HG03097 (cell line): Measurements from ENCODE around the gene CRTC1.
A peak's percentile ranks its signal among the peaks of the same experiment; 100 is the strongest.
"Not testable (repeated sequence)": the region's sequence is repeated elsewhere in the genome, so short reads cannot be mapped to it uniquely, and the experiment has no call there.

ENCODE experiments used
- ATAC-seq: cut with Tn5 transposase; IDR thresholded peaks from one replicate; pipeline ENCODE4 v1.9.1; 2021; ENCODE audit not compliant: unreplicated experiment, low FRiP score

The CRTC1 gene

DNA sequence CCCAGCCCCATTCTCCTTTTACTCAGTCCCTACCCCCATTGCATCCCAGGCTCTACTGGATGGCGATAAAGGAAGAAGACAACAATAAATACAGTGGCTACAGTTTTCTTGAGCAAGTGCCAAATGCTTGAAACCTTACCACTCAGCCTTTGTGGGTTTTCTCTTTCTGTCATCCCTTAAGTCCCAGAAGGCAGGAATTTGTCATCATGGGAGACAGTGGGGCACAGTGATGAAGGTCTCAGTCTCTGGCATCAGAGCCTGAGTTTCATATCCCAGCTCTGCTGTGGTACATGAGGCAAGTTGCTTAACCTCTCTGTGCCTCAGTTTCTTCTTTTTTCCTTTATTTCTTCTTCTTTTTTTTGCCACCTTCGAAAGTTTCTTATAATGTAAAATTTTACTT lies 112.8 kb downstream of the CRTC1 start:
- no peak for ATAC-seq

DNA sequence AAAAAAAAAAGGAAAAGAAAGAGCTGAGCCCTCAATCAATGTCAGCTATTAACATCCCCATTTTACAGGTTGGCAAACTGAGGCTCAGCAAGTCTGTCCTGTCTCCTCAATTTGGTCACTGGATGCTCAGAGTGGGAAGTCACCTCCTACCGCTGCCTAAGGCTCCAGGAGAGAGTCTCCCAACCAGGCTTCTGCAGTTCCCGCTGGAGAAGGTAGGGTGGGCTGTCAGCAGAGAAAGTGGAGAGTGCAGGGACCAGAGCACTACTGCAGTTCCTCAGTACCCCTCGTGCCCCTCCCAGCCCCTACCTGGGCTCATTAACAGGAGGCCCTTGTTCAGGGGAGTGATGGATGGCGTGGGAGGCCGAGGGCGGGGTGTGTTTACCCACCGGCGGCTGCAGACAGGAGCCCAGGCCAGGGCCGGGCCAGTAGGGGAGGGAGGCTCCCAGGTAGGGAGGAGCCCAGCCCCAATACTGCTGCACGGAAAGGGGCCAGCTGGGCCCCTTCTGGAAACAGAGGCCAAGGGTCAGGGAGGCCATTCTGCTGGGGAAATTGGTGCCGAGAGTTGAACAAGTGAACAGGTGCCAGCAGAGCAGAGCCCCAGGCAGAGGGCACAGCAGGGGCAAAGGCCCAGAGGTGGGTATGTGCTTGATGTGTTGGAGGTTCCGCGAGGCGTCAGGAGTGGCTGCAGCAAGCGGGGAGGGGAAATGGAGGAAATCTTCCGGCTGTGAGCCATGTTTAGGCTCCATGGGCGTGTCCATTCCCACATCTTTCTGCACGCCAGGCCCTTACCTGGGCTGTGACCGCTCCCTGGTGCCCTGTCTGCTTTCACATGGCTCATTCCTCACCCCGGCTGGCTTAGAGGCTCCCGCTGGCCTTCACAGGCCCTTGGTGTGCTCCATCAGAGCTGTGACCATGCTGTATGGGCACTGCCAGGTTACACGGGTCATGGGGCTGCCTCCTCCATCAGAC lies 115.2 kb downstream of the CRTC1 start:
- no peak for ATAC-seq

GRCh38 chr19:18799389-18799970 lies 116.0 kb downstream of the CRTC1 start:
- ATAC-seq: no peak

- ATAC-seq: no peak
Measured at GRCh38 chr19:18800079-18800478, 116.6 kb downstream of the CRTC1 start.

DNA sequence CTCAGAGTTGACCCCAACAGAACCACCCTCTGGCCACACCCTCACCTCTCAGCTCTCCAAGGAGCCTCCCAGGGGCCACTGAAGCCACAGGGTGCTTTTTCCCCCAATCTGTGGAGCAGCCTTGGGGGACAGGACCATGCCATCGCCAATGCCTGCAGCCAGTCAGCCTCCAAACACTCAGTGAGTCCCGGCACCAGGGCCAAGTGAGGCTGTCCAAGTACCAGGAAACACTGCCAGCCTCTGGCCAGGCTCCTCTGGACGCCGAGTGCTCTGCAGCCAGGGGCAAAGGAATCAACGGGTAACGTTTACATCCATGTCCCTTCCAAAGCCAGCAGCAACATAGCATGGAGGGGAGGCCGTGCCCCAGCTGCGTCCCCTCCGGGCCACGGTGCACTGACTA lies 117.2 kb downstream of the CRTC1 start:
- no peak for ATAC-seq

GRCh38 chr19:18802354-18802753 lies 118.9 kb downstream of the CRTC1 start:
- no peak for ATAC-seq

DNA sequence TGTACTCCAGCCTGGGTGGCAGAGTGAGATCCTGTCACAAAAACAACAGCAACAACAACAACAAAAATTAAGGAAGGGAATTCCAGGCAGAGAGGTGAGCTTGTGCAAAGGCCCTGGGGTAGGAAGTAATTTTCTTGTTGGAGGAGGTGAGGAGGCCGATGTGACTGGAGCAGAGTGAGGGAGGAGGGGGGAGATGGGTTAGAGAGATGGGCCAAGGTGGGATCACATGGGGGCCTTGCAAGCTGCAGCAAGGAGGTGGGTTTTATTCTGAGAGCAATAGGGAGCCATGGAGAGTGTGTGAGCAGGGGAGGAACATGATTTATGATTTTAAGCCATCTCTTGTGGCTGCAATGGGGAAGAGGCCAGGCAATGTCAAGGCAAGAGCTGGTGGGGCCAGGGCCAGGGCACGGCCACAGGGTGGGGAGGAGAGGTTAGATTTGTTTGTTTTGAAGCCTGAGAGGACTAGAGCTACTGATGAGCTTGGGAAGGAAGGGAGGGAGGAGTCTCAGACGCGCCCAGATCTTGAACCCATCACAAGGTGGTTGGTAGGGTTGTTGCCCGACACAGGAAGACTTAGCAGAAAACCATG lies 120.2 kb downstream of the CRTC1 start:
- ATAC-seq: no peak

GRCh38 chr19:18804139-18804601 lies 120.7 kb downstream of the CRTC1 start:
- ATAC-seq: no peak

DNA sequence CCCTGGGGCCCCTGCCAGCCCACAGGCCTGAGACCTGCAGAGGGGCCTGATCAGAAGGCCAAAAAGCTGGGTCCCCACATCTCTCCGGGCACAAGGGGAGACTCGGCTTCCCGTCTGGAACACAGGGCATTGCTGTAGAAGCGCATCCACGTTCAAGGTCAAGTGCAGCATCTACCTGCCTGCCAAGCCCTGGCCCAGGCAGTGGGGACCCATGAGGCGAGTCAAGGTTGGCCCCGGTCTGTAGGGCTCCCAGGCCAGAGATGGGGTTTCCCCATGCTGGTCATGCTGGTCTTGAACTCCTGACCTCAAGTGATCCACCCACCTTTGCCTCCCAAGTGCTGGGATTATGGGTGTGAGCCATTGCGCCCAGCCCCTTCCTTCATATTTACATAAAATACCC lies 121.2 kb downstream of the CRTC1 start:
- no peak for ATAC-seq

DNA sequence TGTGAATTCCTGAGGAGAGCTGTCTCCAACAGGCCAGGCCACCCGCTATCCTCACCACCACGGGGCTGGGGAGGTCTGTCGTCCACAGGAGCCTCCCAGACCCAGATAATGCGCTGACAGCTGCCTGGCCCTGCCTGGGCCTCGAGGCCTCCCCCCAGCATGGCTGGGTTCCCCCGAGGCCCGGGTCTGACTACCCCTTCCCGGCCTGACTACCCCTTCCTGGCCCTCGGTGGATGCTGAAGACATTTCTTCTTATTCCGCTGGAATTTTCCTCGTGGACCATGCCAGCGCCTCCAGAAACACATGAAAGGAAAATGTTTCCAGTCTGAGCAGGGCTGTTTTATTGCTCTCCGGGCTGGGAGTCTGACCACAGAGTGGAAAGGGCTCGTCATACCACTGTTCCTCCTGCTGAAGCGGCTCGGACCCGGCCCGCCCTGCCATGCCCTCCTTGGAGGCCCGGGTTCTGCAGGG lies 124.4 kb downstream of the CRTC1 start:
- ATAC-seq: no peak

- no peak for ATAC-seq
Measured at GRCh38 chr19:18809149-18809868, 125.8 kb downstream of the CRTC1 start.

- not testable (repeated sequence) for ATAC-seq
Measured at GRCh38 chr19:18811638-18812037, 128.2 kb downstream of the CRTC1 start.

DNA sequence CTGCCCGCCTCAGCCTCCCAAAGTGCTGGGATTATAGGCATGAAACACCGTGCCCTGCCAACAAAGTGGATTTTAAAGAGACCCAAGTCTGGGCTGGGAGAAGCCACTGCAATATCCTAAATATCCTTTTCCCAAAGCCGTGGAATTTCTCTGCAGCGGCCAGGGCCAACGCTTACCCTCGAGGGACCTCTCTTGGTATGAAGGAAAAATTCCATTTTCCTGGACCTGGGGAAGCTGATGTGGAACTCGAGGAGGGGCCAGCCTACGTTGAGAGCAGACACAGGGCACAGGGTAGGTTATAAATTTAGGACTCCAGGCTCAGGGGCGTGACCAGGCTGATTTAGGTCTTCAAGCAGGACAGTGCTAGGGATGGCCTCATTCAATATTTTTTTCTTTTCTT lies 130.6 kb downstream of the CRTC1 start:
- no peak for ATAC-seq

DNA sequence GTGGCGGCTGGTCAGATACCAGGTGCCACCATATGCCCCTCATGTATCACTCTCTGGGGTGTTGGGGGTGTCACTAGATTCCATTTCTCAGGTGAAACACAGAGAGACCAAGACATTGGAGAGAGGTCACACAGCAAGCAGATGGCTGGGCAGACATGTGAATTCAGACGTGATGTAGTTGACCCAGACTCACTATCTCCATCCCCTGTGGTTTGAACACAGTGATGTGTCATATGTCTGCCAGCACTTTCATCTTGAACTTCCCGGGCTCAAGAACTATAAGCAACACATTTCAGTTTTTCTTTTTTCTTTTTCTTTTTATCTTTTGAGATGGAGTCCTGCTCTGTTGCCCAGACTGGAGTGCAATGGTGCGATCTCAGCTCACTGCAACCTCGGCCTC lies 132.2 kb downstream of the CRTC1 start:
- ATAC-seq: no peak

GRCh38 chr19:18816645-18817044 lies 133.2 kb downstream of the CRTC1 start:
- not testable (repeated sequence) for ATAC-seq

- no peak for ATAC-seq
Measured at GRCh38 chr19:18817574-18817973, 134.1 kb downstream of the CRTC1 start.

- no peak for ATAC-seq
Measured at GRCh38 chr19:18828786-18829185, 145.3 kb downstream of the CRTC1 start.

DNA sequence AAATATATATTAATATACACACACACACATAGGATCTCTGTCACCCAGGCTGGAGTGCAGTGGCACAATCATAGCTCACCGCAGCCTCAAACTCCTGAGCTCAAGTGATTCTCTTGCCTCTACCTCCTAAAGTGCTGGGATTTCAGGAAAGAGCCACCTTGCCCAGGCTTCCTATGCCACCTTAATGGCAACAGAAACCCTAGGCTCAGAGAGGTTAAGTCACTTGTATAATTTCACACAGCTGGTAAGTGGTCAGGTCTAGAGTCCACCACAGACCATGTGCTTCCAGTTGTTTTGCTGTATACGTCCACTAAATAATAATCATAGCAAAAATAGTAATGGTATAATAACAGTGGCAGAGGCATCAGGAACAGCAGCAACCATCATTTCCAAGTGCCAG lies 147.0 kb downstream of the CRTC1 start:
- no peak for ATAC-seq

DNA sequence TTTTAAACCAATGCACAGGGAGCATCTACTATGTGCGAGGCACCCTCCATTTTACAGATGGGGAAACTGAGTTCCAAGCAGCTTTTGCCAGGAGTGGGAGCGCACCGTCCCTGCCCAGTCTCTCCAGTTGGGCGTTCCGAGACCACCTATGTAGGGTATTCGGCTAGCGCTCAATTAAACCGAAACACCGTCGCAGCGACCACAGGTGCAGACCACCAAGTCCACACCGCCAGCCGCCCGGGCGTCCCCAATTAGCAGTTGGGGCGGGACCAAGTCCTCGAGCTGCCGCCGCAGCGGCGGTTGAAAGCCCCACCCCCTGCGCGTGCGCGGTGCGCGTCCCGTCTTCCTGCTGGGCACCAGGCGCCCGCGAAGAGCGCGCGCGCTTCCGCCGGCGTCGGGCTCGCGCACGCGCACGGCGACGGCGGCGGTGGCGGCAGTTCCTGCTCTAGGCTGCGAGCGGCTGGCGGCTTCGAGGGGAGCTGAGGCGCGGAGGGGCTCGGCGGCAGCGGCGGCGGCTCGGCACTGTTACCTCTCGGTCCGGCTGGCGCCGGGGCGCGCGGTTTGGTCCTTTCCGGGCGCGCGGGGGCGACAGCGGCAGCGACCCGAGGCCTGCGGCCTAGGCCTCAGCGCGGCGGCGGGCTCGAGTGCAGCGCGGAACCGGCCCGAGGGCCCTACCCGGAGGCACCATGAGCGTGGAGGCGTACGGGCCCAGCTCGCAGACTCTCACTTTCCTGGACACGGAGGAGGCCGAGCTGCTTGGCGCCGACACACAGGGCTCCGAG lies 148.2 kb downstream of the CRTC1 start, which contains the start of gene UPF1:
UPF1 (plus strand) TSS at position 436 of the 782 bp plus-strand sequence; CDS start at position 687, 251 bp downstream.
- ATAC-seq: peak; percentile 62
